Stimulated activated effector memory CD8-positive, alpha-beta T cell treated with anti-CD3 and anti-CD28 coated beads, Interleukin-12 subunit alpha, Interleukin-12 subunit beta, amount 100 ng/mL, for 72 hours (primary cell): ENCODE results near the gene LOC128125822.
A peak's percentile ranks its signal among the peaks of the same experiment; 100 is the strongest.
"Not testable (repeated sequence)": the region's sequence is repeated elsewhere in the genome, so short reads cannot be mapped to it uniquely, and the experiment has no call there.

Source experiments
- ATAC-seq: fragments of 150-1000 bp; cut with Tn5 transposase; 2 replicates; pipeline ENCODE4 v1.10.0; 2021
- DNase-seq, 2 donors: peaks; one replicate each; pipeline ENCODE4 v3.0.0; 2021 to 2022; ENCODE audit warnings: low spot score in 2 of 2
- H3K27ac Mint-ChIP-seq: one replicate; pipeline ENCODE4 v1.8.0; 2022; ENCODE audit warnings: mild to moderate bottlenecking, mixed read lengths
- H3K36me3 Mint-ChIP-seq: one replicate; pipeline ENCODE4 v1.8.0; 2022; ENCODE audit warnings: mild to moderate bottlenecking, mixed read lengths
- H3K4me1 Mint-ChIP-seq: one replicate; pipeline ENCODE4 v1.8.0; 2022; ENCODE audit warnings: mixed read lengths
- H3K4me3 Mint-ChIP-seq: one replicate; pipeline ENCODE4 v1.8.0; 2022; ENCODE audit warnings: mild to moderate bottlenecking, mixed read lengths
- H3K9me3 Mint-ChIP-seq: one replicate; pipeline ENCODE4 v1.8.0; 2022; ENCODE audit warnings: mixed read lengths

Gene LOC128125822

GRCh38 chr6:63572044-63572746 lies at the start of gene LOC128125822, which contains the start of gene PTP4A1:
Gene LOC128125822, plus strand, starts transcription at chr6:63572480.
Gene PTP4A1, plus strand, starts transcription at chr6:63572480. Its CDS starts 4,401 bp downstream, at chr6:63576881.
- Mint-ChIP-seq H3K36me3 (peaks cover 41% of the 10 kb centered on the region), H3K9me3 (no peaks in the 10 kb centered on the region), H3K4me3 (peak within 1 kb of the TSS; percentile 79), H3K27ac (peak within 1 kb of the TSS; percentile 91), H3K4me1 (peaks cover 20% of the 10 kb centered on the region)
- ATAC-seq (peak; percentile 98), DNase-seq (peak; percentile 90 to 95)

GRCh38 chr6:63522911-63523287 lies 49.4 kb upstream of the LOC128125822 start:
- not testable (repeated sequence) for ATAC-seq, H3K4me3 Mint-ChIP-seq, DNase-seq, H3K36me3 Mint-ChIP-seq, H3K27ac Mint-ChIP-seq, H3K4me1 Mint-ChIP-seq, H3K9me3 Mint-ChIP-seq

GRCh38 chr6:63523630-63524029 lies 48.6 kb upstream of the LOC128125822 start:
- H3K9me3 Mint-ChIP-seq, result no peaks in the 10 kb centered on the region
- H3K27ac Mint-ChIP-seq, result no peak overlapping the region
- ATAC-seq, result no peak
- no peak for DNase-seq
- H3K4me3 Mint-ChIP-seq, result no peak overlapping the region
- no peaks in the 10 kb centered on the region for H3K36me3 Mint-ChIP-seq
- H3K4me1 Mint-ChIP-seq, result no peaks in the 10 kb centered on the region

GRCh38 chr6:63525186-63525878 lies 46.9 kb upstream of the LOC128125822 start:
- H3K4me3 Mint-ChIP-seq, result no peak overlapping the region
- H3K4me1 Mint-ChIP-seq, result peaks cover 7% of the 10 kb centered on the region
- no peaks in the 10 kb centered on the region for H3K36me3 Mint-ChIP-seq
- no peak overlapping the region for H3K27ac Mint-ChIP-seq
- no peaks in the 10 kb centered on the region for H3K9me3 Mint-ChIP-seq
- DNase-seq (no peak), ATAC-seq (no peak)

GRCh38 chr6:63526931-63527330 lies 45.3 kb upstream of the LOC128125822 start:
- Mint-ChIP-seq H3K36me3 (no peaks in the 10 kb centered on the region), H3K4me3 (no peak overlapping the region), H3K27ac (no peak overlapping the region), H3K4me1 (peaks cover 7% of the 10 kb centered on the region), H3K9me3 (no peaks in the 10 kb centered on the region)
- DNase-seq, result no peak
- no peak for ATAC-seq

GRCh38 chr6:63527658-63528514 lies 44.4 kb upstream of the LOC128125822 start:
- Mint-ChIP-seq H3K27ac (no peak overlapping the region), H3K9me3 (no peaks in the 10 kb centered on the region), H3K4me1 (peaks cover 7% of the 10 kb centered on the region), H3K4me3 (no peak overlapping the region), H3K36me3 (no peaks in the 10 kb centered on the region)
- ATAC-seq (peak; percentile 26), DNase-seq (no peak)

- Mint-ChIP-seq H3K27ac (no peak overlapping the region), H3K4me3 (peak overlapping the region; percentile 25), H3K9me3 (no peaks in the 10 kb centered on the region), H3K4me1 (peaks cover 7% of the 10 kb centered on the region), H3K36me3 (no peaks in the 10 kb centered on the region)
- no peak for DNase-seq
- peak; percentile 71 for ATAC-seq
Measured at GRCh38 chr6:63529498-63529897, 42.8 kb upstream of the LOC128125822 start.

- peaks cover 7% of the 10 kb centered on the region for H3K4me1 Mint-ChIP-seq
- no peaks in the 10 kb centered on the region for H3K36me3 Mint-ChIP-seq
- H3K4me3 Mint-ChIP-seq, result no peak overlapping the region
- ATAC-seq (no peak), DNase-seq (no peak)
- H3K27ac Mint-ChIP-seq, result no peak overlapping the region
- H3K9me3 Mint-ChIP-seq, result no peaks in the 10 kb centered on the region
Measured at GRCh38 chr6:63530182-63530581, 42.1 kb upstream of the LOC128125822 start.

- Mint-ChIP-seq H3K4me3 (no peak overlapping the region), H3K9me3 (no peaks in the 10 kb centered on the region), H3K36me3 (no peaks in the 10 kb centered on the region), H3K27ac (no peak overlapping the region), H3K4me1 (peaks cover 7% of the 10 kb centered on the region)
- no peak for ATAC-seq
- DNase-seq, result no peak
Measured at GRCh38 chr6:63530991-63531390, 41.3 kb upstream of the LOC128125822 start.

GRCh38 chr6:63533026-63533425 lies 39.3 kb upstream of the LOC128125822 start:
- ATAC-seq (no peak), DNase-seq (no peak)
- H3K9me3 Mint-ChIP-seq, result no peaks in the 10 kb centered on the region
- no peaks in the 10 kb centered on the region for H3K36me3 Mint-ChIP-seq
- peaks cover 7% of the 10 kb centered on the region for H3K4me1 Mint-ChIP-seq
- no peak overlapping the region for H3K4me3 Mint-ChIP-seq
- H3K27ac Mint-ChIP-seq, result no peak overlapping the region

GRCh38 chr6:63533952-63534351 lies 38.3 kb upstream of the LOC128125822 start:
- DNase-seq (no peak), ATAC-seq (no peak)
- Mint-ChIP-seq H3K36me3 (no peaks in the 10 kb centered on the region), H3K4me3 (no peak overlapping the region), H3K9me3 (no peaks in the 10 kb centered on the region), H3K27ac (no peak overlapping the region), H3K4me1 (peaks cover 7% of the 10 kb centered on the region)

- no peak overlapping the region for H3K4me3 Mint-ChIP-seq
- H3K9me3 Mint-ChIP-seq, result no peaks in the 10 kb centered on the region
- H3K36me3 Mint-ChIP-seq, result no peaks in the 10 kb centered on the region
- H3K4me1 Mint-ChIP-seq, result no peaks in the 10 kb centered on the region
- no peak overlapping the region for H3K27ac Mint-ChIP-seq
- ATAC-seq, result no peak
- no peak for DNase-seq
Measured at GRCh38 chr6:63537201-63537958, 34.9 kb upstream of the LOC128125822 start.

GRCh38 chr6:63537959-63538300 lies 34.4 kb upstream of the LOC128125822 start:
- no peak for DNase-seq
- H3K9me3 Mint-ChIP-seq, result no peaks in the 10 kb centered on the region
- no peak overlapping the region for H3K27ac Mint-ChIP-seq
- H3K4me1 Mint-ChIP-seq, result no peaks in the 10 kb centered on the region
- ATAC-seq, result no peak
- H3K4me3 Mint-ChIP-seq, result no peak overlapping the region
- no peaks in the 10 kb centered on the region for H3K36me3 Mint-ChIP-seq

GRCh38 chr6:63538550-63538949 lies 33.7 kb upstream of the LOC128125822 start:
- no peaks in the 10 kb centered on the region for H3K4me1 Mint-ChIP-seq
- no peak overlapping the region for H3K4me3 Mint-ChIP-seq
- no peaks in the 10 kb centered on the region for H3K36me3 Mint-ChIP-seq
- no peak for DNase-seq
- ATAC-seq, result no peak
- no peaks in the 10 kb centered on the region for H3K9me3 Mint-ChIP-seq
- no peak overlapping the region for H3K27ac Mint-ChIP-seq

- Mint-ChIP-seq H3K4me1 (no peaks in the 10 kb centered on the region), H3K9me3 (no peaks in the 10 kb centered on the region)
Measured at GRCh38 chr6:63543001-63543400, 29.3 kb upstream of the LOC128125822 start.

More at GRCh38 chr6:63543001-63543400, 29.3 kb upstream of the LOC128125822 start:
- DNase-seq (no peak), ATAC-seq (no peak)
- Mint-ChIP-seq H3K36me3 (no peaks in the 10 kb centered on the region), H3K4me3 (no peak overlapping the region), H3K27ac (no peak overlapping the region)
